GM21515 (cell line): ENCODE measurements around the gene GSX2.
"Not testable (repeated sequence)": the region's sequence is repeated elsewhere in the genome, so short reads cannot be mapped to it uniquely, and the experiment has no call there.

Experiments
- ATAC-seq: cut with Tn5 transposase; IDR thresholded peaks from one replicate; pipeline ENCODE4 v1.9.1; 2021; ENCODE audit not compliant: unreplicated experiment

The GSX2 gene

DNA sequence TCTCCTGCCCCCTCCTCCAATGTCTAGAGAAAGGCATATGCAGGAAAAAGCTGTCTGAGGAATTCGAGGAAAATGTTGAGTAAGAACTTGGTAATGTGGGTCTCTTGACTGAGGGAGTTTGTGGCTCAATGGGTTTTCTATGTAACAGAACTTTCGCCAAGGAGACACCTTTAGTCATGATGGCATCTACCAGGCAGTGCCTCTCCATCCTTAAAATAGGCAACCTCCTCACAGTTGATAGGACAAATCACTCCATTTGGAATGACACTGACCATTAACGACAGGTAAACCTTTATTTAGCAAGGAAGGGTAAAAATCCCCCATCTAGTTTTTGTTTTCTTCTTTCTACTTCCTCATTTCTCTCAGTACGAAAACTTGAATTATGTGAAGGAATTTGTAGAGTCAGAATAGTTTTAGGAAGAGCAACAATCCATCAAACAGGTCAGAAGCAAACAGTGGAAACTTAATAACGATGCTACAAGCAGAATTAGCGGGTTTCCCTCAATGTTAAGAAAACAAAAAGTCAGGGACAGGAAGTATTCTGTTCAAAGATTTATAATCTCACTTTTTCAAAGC, 2.7 kb downstream of the GSX2 start:
- no peak for ATAC-seq

DNA sequence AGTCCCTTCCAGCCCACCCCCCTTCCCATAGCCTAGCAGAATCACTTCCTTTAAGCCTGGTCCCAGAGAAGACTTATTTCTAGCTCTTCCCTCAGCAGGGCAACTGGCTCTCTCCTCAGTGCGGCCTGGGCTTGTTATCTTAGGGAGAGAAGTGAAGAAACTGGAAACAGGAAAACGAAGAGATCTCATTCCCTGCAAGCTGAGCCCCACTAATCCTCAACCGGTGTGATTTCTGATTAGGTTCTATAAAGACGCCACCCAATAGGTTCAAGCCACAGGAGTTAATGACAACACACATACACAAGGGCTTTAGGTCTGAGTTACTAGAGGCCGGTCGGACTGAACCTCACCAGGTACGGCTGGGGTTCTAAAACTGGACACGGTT, 3.2 kb downstream of the GSX2 start:
- no peak for ATAC-seq

DNA sequence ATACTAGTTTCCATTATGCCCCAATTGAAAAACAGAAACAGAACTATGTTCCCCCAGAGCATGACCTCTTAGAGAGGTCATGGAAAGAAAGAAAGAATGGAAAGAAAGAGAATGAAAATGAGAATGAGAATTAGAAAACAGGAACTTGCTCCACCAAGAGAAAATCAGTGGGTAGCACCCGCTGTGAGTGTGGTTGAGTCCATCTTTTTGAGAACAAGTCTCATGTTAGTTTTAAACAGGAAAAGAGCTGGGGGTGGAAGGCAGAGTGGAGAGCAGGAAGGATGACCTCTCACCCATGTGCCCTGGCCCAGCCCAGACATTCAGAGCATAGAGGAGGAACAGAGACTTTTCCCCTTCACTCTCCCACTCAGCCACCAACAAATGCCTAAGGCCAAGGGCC, 4.9 kb downstream of the GSX2 start:
- no peak for ATAC-seq

DNA sequence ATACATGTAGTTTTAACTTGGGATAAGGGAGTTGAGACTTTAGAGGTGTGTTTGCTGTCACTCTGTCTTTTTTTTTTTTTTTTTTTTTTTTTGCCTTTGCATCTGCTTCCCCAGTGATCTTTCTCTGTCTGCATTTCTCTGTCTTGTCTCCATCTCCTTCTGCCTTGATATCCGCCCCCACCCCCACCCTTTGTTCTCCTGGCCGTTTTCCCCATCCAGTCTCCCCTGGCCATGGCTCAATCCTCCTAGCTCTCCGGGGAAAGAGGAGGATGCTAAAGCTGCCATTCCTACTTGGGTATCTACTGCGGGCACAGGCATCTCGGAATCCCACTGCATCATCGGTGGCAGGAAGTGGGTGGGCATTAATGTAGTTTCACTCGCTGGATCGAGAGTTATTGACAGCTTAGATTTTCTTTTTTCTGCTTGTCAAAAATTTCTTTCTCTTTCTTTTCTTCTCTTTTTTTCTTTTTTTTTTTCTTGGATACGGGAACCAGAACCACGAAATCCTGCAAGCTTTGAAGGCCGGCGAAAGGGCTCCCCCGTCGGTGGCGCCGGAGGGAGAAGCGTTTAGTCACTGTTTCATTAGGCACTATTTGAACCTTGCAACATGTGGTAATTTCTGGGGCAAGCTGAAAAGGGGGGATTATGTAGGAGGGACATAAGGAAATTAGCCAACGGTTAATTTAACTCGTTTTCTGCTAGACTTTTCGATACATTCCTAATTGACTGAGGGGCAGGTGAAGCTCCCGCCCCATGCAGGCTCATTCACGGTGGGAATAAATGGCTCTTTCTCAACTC, 8.2 kb downstream of the GSX2 start:
- ATAC-seq = no peak

DNA sequence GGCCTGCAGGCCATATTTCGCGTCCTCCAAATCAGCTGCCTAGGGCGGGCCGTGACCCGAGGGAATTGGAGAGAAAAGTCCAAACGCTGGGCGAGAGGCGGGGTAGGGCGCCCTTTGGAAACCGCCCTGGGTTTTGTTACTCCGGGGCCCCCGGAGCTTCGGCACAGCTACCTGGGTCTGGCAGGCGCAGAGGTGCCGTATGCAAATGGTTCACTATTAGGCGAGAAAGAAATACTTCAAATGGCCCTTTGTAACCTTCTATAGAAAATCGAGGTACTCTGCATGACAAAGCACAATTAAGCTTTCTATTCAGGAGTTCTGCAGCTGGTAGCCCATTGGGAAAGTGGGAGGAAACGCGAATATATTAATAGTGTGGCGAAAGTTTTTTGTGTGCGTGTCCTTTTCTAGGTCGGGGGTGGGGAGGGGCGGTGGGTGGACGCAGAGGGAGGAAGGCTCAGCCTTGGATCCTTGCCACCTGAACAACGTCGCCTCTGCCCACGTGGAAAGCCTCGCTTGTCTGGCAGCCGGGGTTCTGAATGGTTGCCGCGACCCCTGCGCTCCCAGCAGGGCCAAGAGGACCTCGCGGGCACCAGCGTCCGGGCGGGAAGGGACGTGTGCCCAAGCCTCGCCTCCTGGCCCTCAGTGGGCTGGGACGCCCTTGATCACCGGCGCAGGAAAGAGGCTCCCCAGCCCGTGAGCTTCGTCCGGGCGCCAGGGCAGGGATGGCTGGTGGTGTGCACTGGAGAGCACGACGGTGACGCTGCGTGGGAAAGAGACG, 9.5 kb downstream of the GSX2 start:
- no peak for ATAC-seq

DNA sequence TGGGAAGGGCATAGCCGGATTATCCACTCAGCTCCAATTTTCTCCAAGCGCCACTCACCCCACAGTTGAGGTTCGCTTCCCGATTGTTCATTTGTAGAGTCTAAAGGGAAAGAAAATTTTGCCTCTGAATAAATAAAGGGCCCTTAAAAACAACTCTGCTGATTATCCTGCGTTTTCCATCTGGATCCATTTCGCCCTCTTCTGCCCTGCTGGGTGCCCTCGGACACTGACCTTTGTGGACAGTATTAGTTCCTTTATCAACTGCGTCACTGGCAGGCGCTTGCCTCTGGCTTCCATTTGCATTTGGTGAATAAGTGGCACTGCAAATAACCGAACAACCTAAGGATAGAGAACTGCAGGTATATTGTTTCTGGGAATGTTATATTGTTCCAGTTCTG, 10.1 kb downstream of the GSX2 start:
- no peak for ATAC-seq

DNA sequence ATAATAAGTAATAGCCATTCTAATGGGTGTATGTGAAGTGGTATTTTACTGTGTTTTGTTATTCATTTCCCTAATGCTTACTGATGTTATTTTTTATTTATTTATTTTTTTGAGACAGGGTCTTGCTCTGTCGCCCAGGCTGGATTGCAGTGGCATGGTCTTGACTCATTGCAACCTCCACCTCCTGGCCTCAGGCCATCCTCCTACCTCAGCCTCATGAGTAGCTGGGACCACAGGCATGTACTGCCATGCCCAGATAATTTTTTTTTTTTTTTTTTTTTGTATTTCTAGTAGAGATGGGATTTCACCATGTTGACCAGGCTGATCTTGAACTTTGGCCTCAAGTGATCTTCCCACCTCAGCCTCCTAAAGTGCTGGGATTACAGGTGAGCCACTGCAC, 13.2 kb downstream of the GSX2 start:
- not testable (repeated sequence) for ATAC-seq

DNA sequence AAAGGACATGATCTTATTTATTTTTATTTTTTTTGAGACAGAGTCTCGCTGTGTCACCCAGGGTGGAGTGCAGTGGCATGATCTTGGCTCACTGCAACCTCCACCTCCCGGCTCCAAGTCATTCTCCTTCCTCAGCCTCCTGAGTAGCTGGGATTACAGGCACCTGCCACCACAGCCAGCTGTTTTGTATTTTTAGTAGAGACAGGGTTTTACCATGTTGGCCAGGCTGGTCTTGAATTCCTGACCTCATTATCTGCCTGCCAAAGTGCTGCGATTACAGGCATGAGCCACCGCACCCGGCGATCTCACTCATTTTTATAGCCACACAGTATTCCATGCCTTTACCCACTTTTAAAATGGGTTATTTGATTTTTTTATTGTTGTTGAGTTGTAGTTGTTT, 16.3 kb downstream of the GSX2 start:
- not testable (repeated sequence) for ATAC-seq

DNA sequence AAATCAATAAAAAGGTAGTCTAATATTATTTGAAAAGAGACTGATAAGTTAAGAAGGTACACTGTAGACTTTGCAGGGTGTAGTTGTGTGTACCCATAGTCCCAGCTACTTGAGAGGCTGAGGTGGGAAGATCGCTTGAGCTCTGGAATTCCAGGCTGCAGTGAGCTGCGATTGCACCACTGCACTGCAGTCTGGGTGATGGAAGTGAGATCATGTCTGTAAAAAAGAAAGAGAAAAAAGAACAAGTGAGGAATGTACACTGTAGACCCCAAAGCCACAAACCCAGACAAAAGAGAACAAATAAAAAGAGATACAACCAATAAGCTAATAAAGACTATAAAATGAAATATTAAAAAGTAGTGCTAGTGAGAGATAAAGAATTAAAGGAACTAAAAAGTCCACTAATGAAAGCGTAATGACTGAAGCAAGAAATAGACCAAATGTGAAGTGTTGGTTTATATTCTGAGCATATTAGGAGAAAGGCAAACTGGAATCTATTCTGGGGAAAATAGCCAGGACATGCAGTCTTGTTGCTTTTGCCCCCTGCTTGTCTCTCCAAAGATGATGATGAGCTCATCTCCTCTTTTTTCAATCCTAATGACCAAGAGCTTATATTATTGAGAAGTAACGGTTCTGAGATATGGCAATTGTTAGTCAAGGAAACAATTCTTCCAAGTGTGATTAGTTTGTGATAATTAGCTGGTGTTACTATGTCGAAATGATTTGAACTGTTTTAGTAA, 19.1 kb downstream of the GSX2 start:
- ATAC-seq = no peak

DNA sequence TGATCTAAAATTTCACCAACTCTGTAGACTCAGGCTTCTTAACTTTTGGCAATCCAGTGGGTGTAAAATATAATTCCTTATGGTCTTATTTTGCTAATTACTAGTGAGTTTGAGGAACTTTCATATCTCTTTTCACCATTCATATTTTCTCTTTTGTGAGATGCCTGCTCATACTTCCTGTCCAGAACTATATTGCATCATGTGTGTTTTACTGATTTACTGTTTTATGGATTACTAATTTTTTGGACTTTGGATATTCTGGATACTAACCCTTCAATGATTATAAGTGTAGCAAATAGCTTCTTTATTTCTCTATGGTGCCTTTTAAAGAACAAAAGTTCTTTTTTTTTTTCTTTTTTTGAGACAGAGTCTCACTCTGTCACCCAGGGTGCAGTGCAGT, 20.6 kb downstream of the GSX2 start:
- no peak for ATAC-seq

DNA sequence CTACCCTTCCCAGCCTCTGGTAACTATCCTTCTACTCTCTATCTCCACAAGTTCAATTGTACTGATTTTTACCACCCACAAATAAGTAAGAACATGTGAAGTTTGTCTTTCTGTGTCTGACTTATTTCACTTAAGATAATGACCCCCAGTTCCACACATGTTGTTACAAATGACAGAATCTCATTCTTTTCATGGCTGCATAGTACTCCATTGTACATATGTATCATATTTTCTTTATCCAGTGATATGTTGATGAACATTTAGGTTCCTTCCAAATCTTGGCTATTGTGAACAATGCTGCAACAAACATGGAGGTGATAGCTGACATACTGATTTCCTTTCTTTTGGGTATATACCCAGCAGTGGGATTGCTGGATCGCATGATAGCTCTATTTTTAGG, 27.7 kb downstream of the GSX2 start:
- no peak for ATAC-seq

DNA sequence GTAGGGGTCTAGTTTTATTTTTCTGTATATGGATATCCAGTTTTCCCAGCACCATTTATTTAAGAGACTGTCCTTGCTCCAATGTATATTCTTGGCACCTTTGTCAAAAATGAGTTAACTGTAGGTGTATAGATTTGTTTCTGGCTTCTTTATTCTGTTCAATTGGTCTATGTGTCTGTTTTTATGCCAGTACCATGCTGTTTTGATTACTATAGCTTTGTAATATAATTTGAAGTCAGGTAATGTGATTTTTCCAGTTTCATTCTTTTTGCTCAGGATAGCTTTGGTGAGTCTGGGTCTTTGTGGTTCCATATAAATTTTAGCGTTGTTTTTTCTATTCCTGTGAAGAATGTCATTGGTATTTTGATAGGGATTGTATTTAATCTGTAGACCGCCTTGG, 28.7 kb downstream of the GSX2 start:
- not testable (repeated sequence) for ATAC-seq

DNA sequence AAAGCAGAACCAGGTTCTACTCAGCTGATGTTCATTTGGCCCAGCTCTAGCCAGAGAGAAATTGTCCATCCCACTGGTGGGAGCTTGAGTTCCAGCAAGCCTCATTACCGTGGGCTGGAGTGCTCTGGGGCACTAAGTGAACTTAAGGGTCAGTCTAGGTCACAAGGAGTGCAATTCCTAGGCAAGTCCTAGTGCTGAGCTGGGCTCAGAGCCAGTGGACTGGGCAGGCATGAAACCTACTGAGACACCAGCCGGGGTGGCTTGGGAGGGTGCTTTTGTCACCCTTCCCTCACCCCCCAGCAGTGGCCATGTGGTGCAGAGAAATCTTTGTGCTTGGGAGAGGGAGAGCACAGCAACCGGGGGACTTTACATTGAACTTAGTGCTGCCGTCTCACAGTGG, 39.4 kb downstream of the GSX2 start:
- no peak for ATAC-seq

DNA sequence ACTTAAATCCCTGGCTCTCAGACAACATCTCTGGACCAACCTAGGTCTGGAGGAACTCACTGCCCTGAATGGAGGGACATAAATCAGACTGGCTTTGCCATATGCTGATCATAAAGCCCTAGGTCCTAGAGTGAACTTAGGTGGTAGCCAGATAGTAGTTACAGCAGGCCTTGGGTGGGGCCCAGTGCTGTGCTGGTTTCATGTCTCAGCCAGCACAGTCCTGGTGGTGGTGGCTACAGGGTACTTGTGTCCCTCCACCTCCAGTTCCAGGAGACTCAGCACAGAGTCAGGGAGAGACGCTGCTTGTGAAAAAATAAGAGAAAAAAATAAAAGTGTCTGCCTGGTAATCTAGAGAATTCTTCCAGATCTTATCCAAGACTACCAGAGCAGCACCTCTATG, 40.3 kb downstream of the GSX2 start:
- ATAC-seq = no peak

DNA sequence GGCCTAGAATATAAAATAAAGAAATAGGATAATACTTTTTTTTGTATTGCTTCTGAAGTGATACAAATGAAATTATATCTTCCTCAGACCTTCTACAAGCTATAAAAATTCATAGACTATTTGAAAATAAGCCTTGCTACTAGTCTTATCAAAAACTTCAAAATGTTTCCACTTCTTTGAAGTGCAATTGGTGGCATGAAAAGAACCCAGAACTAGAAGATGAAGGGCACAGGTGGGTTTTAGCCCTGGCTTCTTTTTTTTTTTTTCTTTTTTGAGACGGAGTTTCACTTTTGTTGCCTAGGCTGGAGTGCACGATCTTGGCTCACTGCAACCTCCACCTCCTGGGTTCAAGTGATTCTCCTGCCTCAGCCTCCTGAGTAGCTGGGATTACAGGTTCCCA, 44.2 kb downstream of the GSX2 start:
- no peak for ATAC-seq

DNA sequence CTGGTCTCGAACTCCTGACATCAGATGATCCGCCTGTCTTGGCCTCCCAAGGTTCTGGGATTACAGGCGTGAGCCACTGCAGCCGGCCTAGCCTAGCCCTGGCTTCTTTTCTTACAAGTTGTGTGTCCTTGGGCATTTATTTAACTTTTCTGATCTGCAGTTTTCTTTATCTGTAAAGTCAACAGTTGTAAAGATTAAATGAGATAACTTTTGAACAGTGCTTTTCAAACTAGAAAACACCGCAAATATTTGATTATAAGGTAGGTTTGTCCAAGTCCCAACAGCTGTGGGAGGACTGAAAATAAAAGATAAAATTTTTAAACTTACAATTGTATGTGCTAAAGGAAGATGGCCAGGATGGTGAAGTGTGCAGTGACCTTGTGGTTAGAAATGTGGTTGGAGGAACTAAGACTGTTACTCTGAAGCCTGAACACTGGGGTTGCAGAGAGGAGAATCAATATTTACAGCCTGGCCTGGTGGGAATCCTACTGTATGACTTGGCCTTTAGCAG, 44.8 kb downstream of the GSX2 start:
- ATAC-seq = no peak

DNA sequence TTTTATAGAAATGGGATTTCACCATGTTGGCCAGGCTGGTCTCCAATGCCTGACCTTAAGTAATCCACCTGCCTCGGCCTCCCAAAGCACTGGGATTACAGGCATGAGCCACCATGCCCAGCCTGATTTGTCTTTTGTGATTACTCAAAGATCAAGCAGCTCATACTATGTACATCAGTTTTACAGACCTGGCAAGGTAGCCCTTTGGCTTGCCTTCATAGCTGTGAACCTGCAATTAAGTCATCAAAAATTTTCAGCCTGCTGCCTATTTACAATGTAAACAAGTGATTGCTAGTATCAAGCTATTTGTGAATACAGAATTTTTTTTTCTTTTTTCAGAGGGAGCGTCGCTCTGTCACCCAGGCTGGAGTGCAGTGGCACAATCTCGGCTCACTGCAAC, 46.2 kb downstream of the GSX2 start:
- no peak for ATAC-seq

DNA sequence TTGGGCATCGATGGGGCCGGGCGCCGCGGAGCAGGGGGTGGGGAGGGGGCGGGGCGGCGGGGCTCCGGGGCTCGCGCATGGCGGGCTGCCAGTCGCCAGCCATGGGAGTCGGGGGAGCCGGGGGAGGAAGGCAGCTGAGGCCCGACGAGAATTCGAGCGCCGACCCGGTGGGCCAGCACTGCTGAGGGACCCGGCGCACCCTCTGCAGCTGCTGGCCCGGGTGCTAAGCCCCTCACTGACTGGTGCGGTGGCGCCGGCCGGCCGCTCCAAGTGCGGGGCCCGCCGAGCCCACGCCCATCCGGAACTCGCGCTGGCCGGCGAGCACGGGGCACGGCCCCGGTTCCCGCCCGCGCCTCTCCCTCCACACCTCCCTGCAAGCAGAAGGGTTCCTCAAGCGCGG, 49.4 kb downstream of the GSX2 start:
- no peak for ATAC-seq
